NCI-H187 treated with DMSO at 0.1 percent for 48 hours (cell line): Measurements from ENCODE around the gene ZZZ3.
"Not testable (repeated sequence)": the region's sequence is repeated elsewhere in the genome, so short reads cannot be mapped to it uniquely, and the experiment has no call there.

ENCODE experiments used
- DNase-seq: peaks from one replicate; lab custom pipeline; 2025; lab: John Stamatoyannopoulos, UW

Gene ZZZ3

DNA sequence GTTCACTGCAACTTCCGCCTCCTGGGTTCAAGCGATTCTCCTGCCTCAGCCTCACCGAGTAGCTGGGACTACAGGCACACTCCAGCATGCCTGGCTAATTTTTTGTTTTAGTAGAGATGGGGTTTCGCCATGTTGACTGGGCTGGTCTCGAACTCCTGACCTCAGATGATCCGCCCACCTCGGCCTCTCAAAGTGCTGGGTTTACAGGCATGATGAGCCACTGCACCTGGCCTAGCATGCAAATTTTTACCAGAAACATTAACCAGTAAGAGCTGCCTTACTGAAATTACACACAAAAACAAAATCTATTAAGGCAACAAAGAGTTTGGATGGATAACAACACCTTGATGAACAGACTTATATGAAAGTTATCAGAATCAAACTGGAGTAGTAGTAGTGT is 12.1 kb downstream of the ZZZ3 start:
- DNase-seq = no peak

DNA sequence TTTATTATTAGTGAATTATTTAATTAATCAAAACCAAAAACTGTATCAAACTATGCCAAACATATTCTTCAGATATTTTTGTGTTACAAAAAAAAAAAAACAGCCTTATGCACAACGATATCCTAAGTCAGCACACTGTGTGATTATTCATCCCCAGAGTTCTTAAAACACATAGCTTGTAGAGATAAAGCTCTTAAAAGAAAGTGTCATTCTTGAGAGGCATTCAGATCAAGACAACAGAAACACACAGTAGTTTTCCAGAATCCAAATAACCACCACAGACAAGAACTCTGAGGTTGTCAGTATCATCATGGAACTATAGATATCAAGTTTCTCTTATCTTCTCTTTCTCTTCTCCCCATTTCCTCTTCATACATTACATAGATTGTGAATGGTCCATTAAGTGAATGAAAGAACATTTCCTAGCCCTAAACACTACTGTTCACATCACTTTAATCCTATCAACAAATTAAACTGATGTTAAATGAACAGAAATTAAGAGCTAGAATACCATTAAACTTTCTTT is 13.5 kb downstream of the ZZZ3 start:
- no peak for DNase-seq

DNA sequence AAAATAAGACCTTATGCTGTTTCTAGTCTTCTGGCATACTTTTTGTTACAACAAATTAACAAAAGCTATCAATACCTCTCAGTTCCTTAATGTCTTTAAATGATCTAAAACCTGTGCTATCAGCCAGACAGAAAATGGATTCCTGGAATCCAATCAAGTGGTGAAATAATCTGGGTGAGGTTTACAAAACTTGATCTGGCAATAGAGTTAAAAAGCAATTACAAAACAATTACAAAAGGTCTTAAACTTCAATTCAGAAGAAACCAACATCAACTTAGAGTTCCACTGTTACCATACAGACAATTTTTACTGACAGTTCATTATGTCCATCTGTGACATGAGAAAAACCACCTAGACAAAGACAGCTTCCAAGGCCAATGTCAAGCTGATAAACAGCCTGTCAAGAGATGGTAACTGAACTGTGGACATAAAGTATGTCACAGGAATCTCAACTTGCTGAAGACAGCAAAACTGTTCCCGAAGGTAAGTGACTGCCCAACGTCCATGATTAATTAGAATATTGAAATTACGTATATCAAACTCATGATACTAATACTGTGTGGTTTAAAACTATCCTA is 17.4 kb downstream of the ZZZ3 start:
- no peak for DNase-seq

DNA sequence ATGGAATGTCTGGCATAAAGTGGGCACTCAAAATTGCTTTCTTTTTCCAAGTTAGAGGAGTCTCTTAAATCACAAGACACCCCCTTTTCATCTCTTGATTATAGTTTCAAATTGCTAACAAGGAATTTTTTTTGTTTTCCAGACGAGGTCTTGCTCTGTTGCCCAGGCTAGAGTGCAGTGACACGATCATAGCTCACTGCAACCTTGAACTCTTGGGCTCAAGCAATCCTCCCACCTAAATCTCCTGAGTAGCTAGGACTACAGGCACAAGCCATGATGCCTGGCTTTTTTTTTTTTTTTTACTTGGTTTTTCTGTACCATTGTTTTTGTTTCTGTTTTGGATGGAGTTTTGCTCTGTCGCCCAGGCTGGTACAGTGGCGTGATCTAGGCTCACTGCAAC is 20.8 kb downstream of the ZZZ3 start:
- no peak for DNase-seq

DNA sequence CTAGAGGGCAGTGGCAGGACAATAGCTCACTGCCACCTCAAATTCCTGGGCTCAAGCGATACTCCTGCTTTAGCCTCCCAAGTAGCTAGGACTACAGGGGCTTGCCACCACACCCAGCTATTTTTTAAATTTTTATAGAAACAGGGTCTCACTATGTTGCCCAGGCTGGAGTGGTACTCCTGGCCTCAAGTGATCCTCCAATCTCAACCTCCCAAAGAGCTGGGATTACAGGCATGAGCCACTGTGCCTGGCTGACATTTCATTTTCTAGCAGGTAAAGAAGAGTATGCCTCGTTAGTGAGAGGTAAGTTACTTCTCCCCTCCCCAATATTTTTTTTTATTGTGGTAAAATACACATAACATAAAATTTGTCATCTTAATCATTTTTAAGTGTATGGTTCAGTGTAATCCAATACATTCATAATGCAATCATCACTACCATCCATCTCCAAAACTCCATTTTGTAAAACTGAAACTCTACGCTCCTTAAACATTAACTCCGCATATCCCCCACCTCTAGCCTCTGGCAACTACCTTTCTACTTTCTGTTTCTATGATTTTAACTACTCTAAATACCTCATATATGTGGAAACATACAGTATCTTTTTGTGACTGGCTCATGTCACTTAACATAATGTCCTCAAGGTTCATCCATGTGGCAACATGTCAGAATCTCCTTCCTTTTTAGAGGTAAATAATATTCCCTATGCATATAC is 22.4 kb downstream of the ZZZ3 start:
- DNase-seq = no peak

DNA sequence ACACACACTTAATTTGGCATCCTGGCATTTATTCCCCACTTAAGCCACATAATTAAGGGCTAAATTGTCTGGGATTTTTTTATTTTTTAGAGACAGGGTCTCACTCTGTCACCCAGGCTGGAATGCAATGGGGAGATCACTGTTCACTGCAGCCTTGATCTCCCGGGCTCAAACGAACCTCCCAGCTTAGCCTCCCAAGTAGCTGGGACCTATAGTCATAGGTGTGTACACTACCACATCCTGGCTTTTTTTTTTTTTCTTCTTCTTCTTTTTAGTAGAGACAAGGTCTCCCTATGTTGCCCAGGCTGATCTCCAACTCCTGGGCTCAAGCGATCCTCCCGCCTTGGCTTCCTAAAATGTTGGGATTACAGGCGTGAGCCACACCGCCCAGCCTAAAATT is 24.2 kb downstream of the ZZZ3 start:
- DNase-seq = no peak

DNA sequence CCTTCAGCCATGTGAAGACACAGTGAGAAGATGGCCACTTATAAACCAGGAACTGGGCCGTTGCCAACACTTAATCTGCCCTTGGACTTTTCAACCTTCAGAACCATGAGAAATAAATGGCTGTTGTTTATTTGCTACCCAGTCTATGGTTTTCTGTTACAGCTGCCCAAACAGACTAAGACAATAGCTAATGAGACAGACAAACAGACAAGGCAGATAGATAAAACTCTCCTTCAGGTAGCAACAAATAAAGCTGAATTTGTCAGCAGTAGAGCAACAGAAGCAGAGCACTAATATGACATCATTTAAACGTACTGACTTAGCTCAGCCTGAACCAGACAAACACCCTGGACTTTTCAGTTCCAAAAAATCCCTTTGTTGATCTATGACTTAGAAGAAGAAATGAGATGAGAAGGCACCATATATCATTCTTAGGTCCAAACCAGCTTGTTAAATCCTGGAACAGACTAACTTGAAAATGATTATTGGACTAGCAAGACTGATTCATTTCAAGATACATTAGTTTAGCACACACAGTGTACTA is 27.0 kb downstream of the ZZZ3 start:
- DNase-seq = no peak

DNA sequence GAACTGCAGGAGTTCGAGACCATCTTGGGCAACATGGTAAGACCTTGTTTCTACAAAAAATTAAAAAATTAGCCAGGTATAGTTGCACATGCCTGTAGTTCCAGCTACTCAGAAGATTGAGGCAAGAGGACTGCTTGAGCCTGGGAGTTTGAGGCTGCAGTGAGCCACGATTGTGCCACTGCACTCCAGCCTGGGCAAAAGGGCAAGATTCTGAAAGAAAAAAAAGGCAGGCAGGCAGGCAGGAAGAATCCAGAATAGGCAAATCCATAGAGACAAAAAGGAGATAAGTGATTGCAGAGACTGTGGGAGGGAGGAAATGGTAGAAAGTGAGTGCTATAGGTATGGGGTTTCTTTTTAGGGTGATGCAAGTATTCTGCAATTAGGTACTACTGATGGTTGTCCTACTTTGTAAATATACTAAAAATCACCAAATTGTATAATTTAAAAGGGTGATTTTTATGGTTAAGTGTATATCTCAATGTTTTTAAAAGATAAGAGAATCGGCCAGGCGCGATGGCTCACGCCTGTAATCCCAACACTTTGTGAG is 29.4 kb downstream of the ZZZ3 start:
- DNase-seq = no peak

DNA sequence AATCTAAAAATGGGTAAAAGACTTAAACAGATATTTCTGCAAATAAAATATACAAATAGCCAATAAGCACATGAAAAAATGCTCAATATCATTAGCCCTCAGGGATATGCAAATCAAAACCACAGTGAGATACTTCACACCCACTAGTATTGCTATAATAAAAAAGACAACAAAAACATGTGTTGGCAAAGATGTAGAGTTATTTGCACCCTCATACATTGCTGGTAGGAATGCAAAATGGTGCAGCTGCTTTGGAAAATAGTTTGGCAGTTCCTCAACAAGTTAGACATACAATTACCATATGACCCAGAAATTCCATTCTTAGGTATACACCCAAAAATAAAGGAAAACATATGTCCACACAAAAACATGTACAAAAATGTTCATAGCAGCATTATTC is 30.2 kb downstream of the ZZZ3 start:
- DNase-seq = no peak

DNA sequence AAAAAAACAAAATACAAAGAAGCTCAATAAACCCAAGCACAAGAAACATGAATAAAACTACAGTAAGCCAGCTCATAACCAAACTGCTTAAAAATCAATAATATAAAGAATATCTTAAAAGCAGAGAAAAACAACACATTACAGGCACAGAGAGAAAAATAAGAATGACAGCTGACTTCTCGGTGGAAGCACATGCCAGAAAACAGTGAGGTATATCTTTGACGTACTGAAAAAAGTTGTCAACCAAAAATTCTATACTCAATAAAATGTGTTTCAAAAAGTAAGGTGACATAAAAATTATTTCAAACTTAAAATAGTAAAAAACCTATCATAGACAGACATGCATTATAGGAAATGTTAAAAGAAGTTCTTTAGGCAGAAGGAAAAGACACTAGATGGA is 33.3 kb downstream of the ZZZ3 start:
- no peak for DNase-seq

DNA sequence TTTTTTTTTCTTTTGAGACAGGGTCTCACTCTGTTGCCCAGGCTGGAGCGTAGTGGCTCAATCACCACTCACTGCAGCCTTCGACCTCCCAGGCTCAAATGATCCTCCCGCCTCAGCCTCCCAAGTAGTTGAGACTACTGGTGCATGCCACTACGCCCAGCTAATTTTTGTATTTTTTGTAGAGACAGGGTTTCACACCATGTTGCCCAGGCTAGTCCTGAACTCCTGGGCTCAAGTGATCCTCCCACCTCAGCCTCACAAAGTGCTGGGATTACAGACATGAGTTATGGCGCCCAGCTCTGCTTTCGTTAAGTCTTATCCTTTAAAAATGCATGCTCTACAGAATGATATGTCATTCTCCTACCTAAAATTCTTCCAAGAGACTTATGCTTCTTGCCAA is 36.2 kb downstream of the ZZZ3 start:
- DNase-seq = not testable (repeated sequence)

DNA sequence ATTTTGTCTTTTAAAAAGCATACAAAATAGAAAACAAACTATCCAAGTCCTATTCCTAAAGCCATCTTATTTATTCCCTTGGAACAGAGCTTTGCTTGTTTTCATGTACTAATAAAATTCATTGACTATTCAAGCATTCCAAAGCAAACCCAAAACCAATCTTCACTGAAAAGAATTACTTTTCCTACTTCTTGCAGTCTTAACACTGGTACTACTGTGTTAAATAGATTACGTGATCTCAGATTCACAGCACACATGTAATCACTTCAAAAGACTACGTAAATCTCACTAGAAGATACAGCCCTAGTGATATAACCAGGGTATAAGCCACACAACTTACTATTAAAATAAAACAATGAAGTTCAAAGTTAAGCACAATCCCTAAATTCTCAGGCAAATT is 39.0 kb downstream of the ZZZ3 start:
- DNase-seq = no peak

DNA sequence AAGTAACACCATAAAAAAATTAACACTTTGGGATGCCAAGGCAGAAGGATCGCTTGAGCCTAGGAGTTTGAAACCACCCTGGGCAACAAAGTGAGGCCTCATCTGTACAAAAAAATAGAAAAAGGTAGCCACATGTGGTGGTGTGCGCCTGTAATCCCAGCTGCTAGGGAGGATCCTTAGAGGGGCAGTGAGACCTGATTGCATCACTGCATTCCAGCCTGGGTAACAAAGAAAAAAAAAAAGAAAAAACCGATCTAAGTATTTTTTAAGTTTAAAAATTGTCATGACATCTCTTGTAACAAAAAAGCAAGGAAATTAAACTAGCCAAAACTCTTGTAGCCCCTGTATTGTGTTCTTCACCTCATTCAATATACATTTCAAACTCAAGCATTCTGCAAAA is 39.5 kb downstream of the ZZZ3 start:
- DNase-seq = no peak

DNA sequence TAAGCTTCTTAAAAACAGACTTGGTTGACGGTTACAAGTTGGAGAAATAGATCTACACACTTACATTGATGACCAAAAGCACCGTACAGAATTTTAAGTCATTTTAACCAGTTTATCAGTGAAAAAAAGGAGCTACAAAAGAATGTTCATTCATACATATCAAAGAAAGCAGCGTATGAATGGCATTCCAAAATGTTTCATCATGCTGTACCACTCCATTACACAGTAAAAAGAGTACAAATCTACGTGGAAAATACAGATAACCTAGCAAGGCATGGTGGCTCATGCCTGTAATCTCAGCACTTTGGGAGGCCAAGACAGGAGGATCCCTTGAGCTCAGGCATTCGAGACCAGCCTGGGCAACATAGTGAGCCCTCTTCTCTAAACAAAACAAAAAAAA is 40.3 kb downstream of the ZZZ3 start:
- no peak for DNase-seq

DNA sequence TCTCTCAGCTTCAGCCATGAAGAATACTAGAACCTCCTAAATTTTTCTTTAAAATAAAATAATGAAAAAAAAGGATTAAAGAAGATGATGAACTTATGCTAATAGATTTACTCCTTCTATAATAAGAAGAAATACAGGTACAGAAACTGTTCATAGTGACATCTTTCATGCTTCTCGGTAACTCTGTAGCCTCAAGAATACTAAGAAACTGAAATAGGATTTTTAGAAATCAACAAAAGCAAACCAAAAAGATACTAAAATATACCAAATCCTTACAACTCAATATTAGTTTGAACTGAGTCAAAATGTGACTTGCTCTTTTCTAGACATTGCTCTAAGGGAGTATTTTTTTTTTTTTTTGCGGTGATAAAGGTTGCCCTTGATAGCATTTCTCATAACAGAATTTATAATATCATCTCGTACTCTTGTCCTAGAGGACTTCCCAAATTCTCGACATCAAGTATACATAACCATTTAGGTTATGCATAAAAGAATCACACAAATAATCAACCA is 42.8 kb downstream of the ZZZ3 start:
- no peak for DNase-seq

DNA sequence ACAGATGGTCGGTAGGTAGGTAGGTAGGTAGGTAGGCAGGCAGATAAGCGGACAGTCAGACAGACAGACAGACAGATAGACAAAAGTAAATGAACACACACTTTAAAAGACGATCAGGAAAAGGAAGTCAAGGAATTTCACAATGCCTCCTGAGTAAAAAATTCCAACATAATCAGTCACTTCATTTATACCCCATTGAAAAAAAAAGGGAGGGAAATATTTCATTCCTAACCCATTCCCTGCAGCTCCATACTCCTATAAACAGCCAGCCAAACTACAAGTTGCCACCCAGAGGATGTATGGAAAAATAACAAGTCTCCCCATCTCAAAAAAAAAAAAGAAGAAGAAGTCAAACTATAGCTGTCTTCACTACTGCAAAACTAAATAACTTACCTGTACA is 43.4 kb downstream of the ZZZ3 start:
- DNase-seq = no peak

DNA sequence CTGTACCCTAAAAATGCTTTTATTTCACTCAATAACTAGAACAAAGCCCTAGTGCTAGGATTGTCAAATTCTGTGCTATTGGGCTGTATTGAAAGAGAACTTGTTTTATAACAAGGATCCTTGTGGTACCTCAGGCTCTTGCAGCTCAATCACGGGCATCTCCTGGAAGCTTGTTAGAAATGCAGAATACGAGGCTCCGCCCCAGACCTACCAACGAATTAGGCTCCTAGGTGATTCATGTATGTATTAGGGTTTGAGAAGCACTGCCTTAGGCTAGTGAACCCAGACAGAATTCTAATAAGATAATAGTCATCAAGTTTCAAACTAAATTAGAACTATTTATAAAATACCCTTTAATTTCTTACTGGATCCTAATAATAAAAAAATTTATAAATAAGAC is 45.6 kb downstream of the ZZZ3 start:
- no peak for DNase-seq
